ENCODE data around the gene HPGD.
A peak's percentile ranks its signal among the peaks of the same experiment; 100 is the strongest.

The HPGD gene

DNA sequence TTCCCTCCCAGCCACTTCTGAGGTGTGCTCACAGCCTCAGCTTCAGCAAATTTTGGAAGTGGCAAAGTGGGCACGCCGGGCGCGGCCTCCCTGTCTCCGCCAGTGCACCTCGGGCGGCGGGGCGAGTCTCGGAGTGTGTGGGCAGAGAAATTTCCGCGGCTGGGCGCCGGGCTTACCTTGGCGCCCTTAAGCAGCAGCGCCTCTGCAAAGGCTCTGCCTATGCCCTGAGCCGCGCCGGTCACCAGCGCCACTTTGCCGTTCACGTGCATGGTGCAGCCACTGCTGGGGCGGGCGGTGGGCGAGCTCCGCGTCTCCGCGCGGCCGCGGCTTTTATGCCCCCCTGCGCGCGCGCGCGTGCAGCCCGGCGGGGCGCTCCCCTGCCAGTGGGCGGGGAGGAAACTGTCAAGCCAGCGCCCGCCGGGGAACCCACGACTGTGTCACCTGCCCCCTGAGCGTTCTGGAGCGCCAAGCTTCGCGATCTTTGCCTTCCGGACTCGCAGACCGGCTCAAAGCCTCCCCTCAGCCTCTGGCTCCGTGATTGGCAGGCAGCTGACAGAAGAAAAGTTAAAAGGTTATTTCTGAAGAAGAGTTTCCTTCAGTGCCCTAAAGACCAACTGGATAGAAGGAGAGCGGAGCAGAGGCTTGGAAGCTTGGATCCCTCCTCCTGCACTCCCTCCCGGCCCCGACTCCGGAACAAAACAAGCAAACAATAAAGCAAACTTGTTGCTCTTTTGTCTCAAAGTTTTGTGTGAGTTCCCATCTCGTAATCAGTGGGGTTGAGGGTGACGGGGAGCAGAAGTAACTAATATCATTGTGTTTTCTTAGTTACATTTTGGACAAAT lies at the start of gene HPGD:
Gene HPGD (minus strand): TSS at position 306 of the 842 bp plus-strand sequence. CDS start 37 bp downstream, at position 269.
- TF ChIP-seq, protein P1, sequence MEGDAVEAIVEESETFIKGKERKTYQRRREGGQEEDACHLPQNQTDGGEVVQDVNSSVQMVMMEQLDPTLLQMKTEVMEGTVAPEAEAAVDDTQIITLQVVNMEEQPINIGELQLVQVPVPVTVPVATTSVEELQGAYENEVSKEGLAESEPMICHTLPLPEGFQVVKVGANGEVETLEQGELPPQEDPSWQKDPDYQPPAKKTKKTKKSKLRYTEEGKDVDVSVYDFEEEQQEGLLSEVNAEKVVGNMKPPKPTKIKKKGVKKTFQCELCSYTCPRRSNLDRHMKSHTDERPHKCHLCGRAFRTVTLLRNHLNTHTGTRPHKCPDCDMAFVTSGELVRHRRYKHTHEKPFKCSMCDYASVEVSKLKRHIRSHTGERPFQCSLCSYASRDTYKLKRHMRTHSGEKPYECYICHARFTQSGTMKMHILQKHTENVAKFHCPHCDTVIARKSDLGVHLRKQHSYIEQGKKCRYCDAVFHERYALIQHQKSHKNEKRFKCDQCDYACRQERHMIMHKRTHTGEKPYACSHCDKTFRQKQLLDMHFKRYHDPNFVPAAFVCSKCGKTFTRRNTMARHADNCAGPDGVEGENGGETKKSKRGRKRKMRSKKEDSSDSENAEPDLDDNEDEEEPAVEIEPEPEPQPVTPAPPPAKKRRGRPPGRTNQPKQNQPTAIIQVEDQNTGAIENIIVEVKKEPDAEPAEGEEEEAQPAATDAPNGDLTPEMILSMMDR (IDR thresholded peaks at IDR 0.05; ENCODE audit: insufficient read depth, low read length, poor library complexity, severe bottlenecking), result no peak
- no peaks in the 10 kb centered on the region; the same call in 1 of the 2 replicates for H3K27me3 ChIP-seq (replicated peaks; ENCODE audit: control insufficient read depth, insufficient read depth, low read length)
- peak; percentile 30 for DNase-seq (ENCODE audit: extremely low read depth, insufficient read length)
- peak within 1 kb of the TSS; percentile 38 for H3K4me3 ChIP-seq (replicated peaks; ENCODE audit: low read depth, low read length)
- H3K36me3 ChIP-seq (ENCODE audit: control insufficient read depth, insufficient read depth, low read length), result no peaks in the 10 kb centered on the region

DNA sequence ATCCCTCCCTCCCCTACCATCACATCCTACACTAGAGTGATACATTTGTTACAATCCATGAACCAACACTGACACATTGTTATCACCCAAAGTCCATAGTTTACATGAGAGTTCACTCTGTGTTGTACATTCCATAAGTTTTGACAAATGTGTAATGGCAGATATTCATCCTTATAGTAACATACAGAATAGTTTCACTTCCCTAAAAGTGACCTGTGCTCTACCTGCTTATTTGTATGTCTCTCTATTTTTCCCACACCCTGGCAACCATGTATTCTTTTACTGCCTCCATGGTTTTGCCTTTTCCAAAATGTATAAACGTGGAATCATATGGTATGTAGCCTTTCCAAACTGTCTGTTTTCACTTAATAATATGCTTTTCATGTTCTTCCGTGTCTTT lies 42.2 kb upstream of the HPGD start:
- DNase-seq (ENCODE audit: extremely low read depth, insufficient read length), result no peak
- H3K36me3 ChIP-seq (ENCODE audit: control insufficient read depth, insufficient read depth, low read length), result no peaks in the 10 kb centered on the region
- H3K4me3 ChIP-seq (replicated peaks; ENCODE audit: low read depth, low read length), result no peak overlapping the region
- TF ChIP-seq, protein P1 (IDR thresholded peaks at IDR 0.05; ENCODE audit: insufficient read depth, low read length, poor library complexity, severe bottlenecking), result no peak
- H3K27me3 ChIP-seq (replicated peaks; ENCODE audit: control insufficient read depth, insufficient read depth, low read length), result no peaks in the 10 kb centered on the region; the same call in 1 of the 2 replicates

DNA sequence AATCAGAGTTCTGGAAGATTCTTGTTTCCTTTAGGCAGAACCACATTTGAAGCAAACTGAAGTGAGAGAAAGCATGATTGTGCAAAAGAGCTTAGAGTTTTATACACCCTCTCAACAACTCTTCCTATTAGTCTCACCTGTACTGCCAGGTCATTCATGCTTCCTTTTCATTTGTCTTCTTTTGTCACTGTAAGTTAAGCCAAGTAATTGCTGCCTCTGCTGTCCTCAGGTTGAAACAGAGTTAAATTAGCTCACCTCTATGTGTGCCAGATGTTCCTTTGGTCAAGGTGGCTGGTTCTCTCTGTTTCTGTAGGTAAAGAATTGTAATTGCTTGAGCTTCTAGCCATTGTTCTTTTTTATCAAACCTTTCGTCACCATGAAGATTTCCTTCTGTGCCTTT lies 41.1 kb upstream of the HPGD start:
- TF ChIP-seq, protein P1 (IDR thresholded peaks at IDR 0.05; ENCODE audit: insufficient read depth, low read length, poor library complexity, severe bottlenecking), result no peak
- Histone ChIP-seq H3K36me3 (ENCODE audit: control insufficient read depth, insufficient read depth, low read length) (no peaks in the 10 kb centered on the region), H3K27me3 (replicated peaks; ENCODE audit: control insufficient read depth, insufficient read depth, low read length) (no peaks in the 10 kb centered on the region; the same call in 1 of the 2 replicates), H3K4me3 (replicated peaks; ENCODE audit: low read depth, low read length) (no peak overlapping the region)
- DNase-seq (ENCODE audit: extremely low read depth, insufficient read length), result no peak

DNA sequence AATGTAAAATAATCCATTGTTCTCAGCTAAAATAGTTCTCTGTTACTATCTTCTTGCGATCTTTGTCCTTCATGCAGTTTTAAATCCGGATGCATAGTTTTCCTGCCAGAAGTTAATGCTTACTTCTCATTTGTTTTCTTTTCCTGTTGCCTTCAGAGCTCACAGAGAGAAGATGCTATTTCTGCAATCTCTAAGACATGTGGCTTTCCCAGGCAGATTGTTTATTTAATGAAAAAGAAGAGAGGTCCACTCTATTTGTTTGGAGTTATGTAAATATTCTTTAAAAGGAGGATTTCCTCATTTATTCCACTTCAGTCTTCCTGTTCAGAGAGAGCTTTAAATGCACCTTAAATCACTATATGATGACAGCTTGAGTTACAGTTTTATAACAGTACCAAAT lies 39.3 kb upstream of the HPGD start:
- H3K36me3 ChIP-seq (ENCODE audit: control insufficient read depth, insufficient read depth, low read length), result no peaks in the 10 kb centered on the region
- no peaks in the 10 kb centered on the region; the same call in 1 of the 2 replicates for H3K27me3 ChIP-seq (replicated peaks; ENCODE audit: control insufficient read depth, insufficient read depth, low read length)
- no peak for DNase-seq (ENCODE audit: extremely low read depth, insufficient read length)
- H3K4me3 ChIP-seq (replicated peaks; ENCODE audit: low read depth, low read length), result no peak overlapping the region
- TF ChIP-seq, protein P1 (IDR thresholded peaks at IDR 0.05; ENCODE audit: insufficient read depth, low read length, poor library complexity, severe bottlenecking), result no peak

DNA sequence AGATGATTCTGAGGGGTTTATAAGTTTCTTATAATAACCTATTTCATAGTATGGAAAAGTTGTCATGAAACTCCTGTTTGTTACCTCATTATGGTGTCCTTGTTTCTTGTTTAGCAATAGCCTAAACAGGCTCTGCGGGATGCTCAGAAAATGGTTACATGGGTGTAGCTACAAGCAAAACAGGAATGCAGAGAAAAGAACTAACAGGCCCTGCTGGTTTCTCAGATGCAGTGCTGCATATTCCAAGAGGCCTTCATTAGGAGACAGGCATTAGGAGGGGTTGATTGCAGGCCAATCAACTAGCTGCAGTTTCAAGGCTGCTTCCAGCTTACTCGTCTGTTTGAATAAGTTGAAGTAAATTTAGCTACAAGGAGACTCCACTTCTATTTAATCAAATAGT lies 37.6 kb upstream of the HPGD start:
- H3K27me3 ChIP-seq (replicated peaks; ENCODE audit: control insufficient read depth, insufficient read depth, low read length), result no peaks in the 10 kb centered on the region; the same call in 1 of the 2 replicates
- no peak for DNase-seq (ENCODE audit: extremely low read depth, insufficient read length)
- TF ChIP-seq, protein P1 (IDR thresholded peaks at IDR 0.05; ENCODE audit: insufficient read depth, low read length, poor library complexity, severe bottlenecking), result no peak
- no peaks in the 10 kb centered on the region for H3K36me3 ChIP-seq (ENCODE audit: control insufficient read depth, insufficient read depth, low read length)
- H3K4me3 ChIP-seq (replicated peaks; ENCODE audit: low read depth, low read length), result no peak overlapping the region
